GM21360 (cell line): Measurements from ENCODE around the gene HELZ.
"Not testable (repeated sequence)": the region's sequence is repeated elsewhere in the genome, so short reads cannot be mapped to it uniquely, and the experiment has no call there.

ENCODE experiments used
- ATAC-seq: cut with Tn5 transposase; IDR thresholded peaks from one replicate; pipeline ENCODE4 v1.9.1; 2021; ENCODE audit warnings: mild to moderate bottlenecking, moderate library complexity; ENCODE audit not compliant: unreplicated experiment

HELZ gene

GRCh38 chr17:67123699-67124098 is 121.3 kb downstream of the HELZ start:
- no peak for ATAC-seq

DNA sequence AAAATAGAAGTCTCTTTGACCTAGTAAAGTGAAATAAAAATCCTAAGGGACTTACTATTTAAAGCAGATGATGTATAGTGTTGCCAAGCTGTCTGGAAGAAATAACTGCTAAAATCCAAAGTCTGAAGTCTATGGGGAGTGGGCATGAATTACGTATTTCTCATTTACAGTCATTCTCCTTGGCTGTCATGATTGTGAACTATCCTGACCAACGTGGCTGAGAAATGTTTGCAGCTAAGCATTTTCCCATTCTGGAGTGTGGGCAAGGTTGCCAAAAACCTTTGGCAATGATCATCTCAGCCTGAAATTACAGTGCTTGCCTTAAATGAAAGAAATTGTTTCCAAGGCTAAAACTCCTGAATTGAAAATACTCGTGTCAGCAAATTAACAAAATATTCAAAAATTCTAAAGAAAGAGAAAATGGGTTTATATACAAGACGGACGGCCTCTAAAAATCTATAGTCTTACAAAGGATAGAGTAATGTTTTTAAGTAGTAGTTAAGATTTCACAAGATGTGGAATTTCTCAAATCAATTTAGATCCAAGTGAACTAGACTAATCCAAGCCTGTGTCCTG is 123.6 kb downstream of the HELZ start:
- no peak for ATAC-seq

DNA sequence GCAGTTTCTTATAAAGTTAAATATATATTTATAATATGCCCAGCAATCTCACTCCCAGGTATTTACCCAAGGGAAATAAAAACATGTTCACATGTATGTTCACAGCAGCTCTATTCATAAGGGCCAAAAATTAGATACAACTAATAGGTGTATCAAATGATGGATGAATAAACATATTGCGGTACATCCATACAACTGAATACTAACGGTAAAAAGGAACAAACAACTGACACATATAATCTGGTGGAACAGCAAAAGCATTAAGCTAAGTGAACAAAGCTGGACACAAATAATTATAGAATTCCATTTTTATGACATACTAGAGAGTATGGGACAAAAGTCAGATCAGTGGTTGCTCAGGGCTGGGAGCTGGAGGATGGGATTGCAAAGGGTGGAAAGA is 125.9 kb downstream of the HELZ start:
- ATAC-seq = no peak

DNA sequence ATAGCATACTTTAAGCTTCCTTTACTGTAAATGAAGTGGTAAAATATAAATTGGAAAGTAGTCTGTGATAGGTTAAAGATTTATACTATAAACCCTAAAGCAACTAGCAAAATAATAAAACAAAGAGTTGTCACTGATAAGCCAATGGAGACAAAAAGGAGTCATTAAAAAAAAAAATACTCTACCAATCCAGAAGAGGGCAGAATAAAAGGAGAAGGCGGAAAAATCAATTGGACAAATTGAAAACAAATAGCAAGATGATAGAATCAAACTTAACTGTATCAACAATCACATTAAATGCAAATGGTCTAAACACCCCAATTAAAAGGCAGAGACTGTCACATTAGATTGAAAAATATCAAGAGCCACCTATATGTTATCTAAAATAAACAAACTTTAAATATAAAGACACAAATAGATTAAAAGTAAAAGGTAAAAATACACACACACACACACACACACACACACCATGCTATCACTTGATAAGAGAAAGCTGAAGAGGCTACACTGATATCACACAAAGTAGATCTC is 128.9 kb downstream of the HELZ start:
- ATAC-seq = no peak

- no peak for ATAC-seq
Observed at GRCh38 chr17:67115401-67115800, 129.6 kb downstream of the HELZ start.

DNA sequence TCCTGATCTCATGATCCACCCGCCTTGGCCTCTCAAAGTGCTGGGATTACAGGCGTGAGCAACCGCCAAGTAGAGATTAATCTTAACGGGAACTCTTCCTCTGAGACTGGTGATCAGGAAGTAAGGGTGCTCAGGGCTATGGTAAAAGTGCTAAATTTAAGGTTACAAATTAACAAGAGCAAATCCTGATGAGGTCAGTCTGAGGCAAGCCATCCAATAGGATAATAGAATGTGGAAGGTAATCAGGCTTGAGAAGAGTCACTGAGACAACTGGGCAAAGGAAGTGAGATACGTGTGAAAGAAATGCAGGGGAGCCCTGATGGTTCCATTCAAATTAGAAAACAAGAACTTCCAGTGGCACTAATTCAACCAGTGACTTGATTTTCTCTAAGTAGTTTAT is 131.5 kb downstream of the HELZ start:
- ATAC-seq = no peak

GRCh38 chr17:67111808-67112207 is 133.2 kb downstream of the HELZ start:
- no peak for ATAC-seq

- ATAC-seq = no peak
Observed at GRCh38 chr17:67111327-67111726, 133.7 kb downstream of the HELZ start.

DNA sequence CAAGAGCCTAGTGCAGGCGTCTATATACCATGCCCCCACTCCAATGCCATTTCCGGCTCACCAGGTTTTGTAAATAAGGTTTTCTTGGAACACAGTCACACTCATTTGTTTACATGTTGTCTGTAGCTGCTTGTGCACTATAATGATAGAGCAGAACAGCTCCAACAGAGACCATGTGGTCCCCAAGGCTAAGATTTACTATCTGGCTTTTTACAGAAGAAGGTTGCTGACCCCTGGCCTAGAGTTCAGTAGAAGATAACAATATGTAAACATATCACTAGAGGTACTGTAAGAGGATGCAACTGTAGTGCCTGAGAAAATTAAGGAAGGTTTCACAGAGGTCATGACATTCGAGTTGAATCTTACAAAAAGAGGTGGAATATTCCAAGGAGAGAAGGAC is 134.4 kb downstream of the HELZ start:
- no peak for ATAC-seq

DNA sequence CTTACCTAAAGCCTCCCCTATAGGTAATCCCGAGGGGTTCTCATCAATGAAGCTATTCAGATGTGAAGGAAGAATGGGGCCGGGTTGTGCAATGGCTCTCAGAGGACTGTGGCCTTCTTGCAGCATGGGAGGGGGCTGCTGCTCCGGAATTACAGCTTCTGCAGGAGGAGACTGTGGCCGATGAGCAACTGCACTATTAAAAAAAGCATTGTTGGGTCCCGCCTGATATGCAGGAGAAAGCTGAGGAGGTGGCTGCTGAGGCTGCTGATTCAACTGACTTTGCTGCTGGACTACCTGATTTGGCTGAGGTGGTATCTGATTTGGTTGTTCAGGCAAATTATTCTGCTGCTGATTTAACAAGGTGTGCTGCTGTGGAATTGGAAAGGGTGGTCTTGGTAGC is 135.9 kb downstream of the HELZ start:
- ATAC-seq = no peak

- ATAC-seq = no peak
Observed at GRCh38 chr17:67107811-67108775, 136.9 kb downstream of the HELZ start.

DNA sequence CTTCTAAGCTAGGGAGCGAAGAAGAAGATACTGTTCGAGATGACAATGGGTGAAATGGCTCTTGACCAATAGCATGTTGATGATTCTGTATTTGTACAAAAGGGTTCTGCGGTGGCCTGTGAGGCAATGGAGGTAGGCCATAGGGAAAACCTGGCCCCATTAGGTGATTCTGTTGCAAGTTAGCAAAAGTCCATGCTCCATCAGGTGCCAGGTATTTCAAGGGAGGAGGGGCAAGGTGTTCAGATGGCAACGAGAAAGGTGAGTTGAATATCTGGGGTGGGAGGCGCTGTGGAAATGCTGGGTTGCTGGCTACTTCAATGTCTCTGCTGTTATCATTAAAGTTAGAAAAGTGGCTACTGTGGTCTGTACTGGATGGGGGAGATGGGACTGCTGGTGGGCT is 137.8 kb downstream of the HELZ start:
- no peak for ATAC-seq

DNA sequence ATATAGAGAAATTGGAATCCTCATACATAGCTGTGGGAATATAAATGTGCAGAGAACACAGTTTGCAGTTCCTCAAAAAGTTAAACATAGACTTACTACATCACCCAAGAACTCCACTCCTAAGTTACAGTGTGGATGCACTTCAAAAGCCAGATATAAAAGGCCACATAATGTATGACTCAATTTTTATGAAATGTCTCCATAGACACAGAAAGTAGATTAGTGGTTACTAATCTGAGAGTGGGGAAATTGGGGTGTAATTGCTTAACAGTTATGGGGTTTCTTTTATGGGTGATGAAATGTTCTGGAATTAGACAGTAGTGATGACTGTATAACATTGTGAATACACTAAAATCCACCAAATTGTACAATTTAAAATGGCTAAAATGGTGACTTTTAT is 139.8 kb downstream of the HELZ start:
- no peak for ATAC-seq

GRCh38 chr17:67104641-67105040 is 140.4 kb downstream of the HELZ start:
- not testable (repeated sequence) for ATAC-seq

DNA sequence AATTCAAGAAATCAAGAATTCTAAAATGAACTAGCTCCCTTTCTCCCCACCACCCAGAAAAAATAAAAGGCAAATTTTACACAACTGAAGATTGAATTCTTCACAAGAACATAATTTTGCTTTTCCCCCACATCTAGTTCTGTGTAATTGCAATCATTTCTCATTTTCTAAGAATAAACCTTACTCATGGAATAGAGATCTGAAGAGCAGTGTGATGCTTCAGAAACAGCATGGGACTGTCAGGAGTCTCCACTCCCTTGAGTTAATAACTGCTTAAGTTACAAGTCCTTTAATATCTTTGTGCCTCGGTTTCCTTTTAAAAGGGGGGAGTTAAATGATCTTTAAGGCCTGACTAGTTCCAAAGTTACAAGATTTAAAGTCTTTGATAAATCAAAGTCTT is 147.0 kb downstream of the HELZ start:
- ATAC-seq = no peak

- ATAC-seq = no peak
Observed at GRCh38 chr17:67096609-67097008, 148.4 kb downstream of the HELZ start.

DNA sequence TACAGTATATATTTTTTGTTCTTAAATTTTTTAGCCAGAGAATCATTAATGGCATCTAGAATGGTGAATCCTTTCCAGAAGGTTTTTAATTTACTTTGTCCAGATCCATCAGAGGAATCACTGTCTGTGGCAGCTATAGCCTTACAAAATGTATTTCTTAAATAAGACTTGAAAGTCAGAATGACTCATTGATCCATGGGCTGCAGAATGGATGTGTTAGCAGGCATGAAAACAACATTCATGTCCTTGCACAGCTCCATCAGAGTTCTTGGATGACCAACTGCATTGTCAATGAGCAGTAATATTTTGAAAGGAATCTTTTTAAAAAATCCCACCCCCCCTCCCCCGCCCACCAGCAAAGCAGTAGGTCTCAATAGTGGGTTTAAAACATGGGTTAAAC is 149.2 kb downstream of the HELZ start:
- ATAC-seq = no peak

DNA sequence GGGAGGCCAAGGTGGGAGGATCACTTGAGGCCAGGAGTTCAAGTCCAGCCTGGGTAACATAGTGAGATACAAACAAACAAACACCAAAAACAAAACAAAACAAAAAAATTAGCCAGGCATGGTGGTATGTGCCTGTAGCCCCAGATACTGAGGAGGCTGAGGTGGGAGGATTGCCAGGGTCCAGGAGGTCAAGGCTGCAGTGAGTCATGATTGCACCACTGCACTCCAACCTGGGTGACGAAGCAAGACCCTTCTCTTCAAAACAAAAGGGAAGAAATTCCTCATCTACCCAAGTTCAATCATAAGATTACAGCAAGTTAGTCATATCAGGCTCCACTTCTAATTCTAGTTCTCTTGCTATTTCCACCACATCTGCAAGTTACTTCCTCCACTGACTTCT is 149.7 kb downstream of the HELZ start:
- not testable (repeated sequence) for ATAC-seq

GRCh38 chr17:67093348-67093747 is 151.6 kb downstream of the HELZ start:
- no peak for ATAC-seq

GRCh38 chr17:67092710-67093109 is 152.3 kb downstream of the HELZ start:
- not testable (repeated sequence) for ATAC-seq

DNA sequence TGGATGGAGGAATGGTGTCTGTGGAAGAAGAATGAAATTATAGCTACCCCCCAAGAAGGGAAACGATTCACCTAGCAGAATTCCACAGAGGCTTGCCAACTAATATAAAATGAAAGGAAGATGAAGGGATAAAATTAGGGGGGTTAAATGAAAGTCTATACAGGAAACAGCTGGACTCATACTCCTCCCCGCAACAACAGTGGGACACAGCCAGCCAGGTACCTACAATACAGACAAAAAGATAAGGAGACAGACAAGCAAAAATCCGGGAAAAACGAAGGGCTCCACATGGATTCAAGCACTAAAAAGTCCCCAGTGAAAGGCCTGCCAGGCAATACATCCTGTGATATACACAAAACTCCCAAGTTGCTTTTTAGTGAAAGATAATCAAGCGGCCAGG is 152.7 kb downstream of the HELZ start:
- ATAC-seq = no peak

DNA sequence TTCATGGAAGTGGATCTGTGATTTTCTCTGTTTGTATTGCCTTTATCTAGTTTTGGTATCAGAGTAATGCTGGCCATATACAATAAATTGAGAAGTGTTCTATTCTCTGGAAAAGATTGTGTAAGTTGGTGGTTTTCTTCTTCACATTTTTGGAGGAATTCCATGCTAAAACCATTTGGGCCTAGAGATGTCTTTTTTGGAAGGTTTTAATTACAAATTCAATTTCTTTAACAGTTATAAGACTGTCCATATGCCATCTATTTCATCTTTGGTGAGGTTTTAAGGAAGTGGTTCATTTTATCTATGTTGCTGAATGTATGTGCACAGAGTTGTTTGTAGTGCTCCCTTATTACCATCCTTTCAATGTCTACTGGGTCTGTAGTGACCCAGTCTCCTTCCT is 154.7 kb downstream of the HELZ start:
- no peak for ATAC-seq
